HEK293 (cell line): ENCODE measurements around the gene IRF7.
"Not testable (repeated sequence)": the region's sequence is repeated elsewhere in the genome, so short reads cannot be mapped to it uniquely, and the experiment has no call there.

Source experiments
- CTCF ChIA-PET: fragments of 350-600 bp; formaldehyde crosslinking; extraction: SDS; loops from one replicate; lab custom pipeline; 2021; ENCODE audit warnings: antibody characterized with exemption; lab: Yijun Ruan, JAX
- POLR2A ChIA-PET: fragments of 300-600 bp; formaldehyde crosslinking; extraction: SDS; loops from one replicate; lab custom pipeline; 2020; ENCODE audit warnings: antibody characterized with exemption, inconsistent platforms; lab: Yijun Ruan, JAX
- H3K27ac ChIP-seq: fragments of 200-500 bp; sonication (Bioruptor generic); 2 replicates; pipeline ENCODE4 v1.5.1; 2014; ENCODE audit warnings: low read depth, low read length, control low read depth, inconsistent platforms; ENCODE audit errors: extremely low read depth
- H3K36me3 ChIP-seq, 2 experiments: fragments of 200-500 bp in 1 of 2; sonication (Bioruptor generic) in 1 of 2; 1 replicate in 1 of 2; 2 replicates in 1 of 2; pipeline ENCODE4 v1.5.1; 2014 to 2017; ENCODE audit warnings: inconsistent platforms in 2 of 2, low read length in 2 of 2; ENCODE audit not compliant: control insufficient read depth in 2 of 2, insufficient read depth in 1 of 2
- H3K4me1 ChIP-seq: fragments of 200-500 bp; sonication (Bioruptor generic); 2 replicates; pipeline ENCODE4 v1.5.1; 2014; ENCODE audit warnings: mild to moderate bottlenecking, low read length, inconsistent platforms; ENCODE audit not compliant: control insufficient read depth, insufficient read depth
- H3K4me3 ChIP-seq: 2 replicates; pipeline ENCODE4 v1.5.1; 2011; ENCODE audit warnings: low read depth, mild to moderate bottlenecking, control low read depth, low read length, moderate library complexity
- H3K9me3 ChIP-seq: fragments of 200-500 bp; sonication (Bioruptor generic); 2 replicates; pipeline ENCODE4 v1.5.1; 2014; ENCODE audit warnings: low read depth, low read length, inconsistent platforms; ENCODE audit not compliant: control insufficient read depth, insufficient read depth
- BCL11A ChIP-seq: fragments of 450-650 bp; formaldehyde crosslinking; IDR thresholded peaks from 2 replicates; pipeline ENCODE4 v1.5.1; 2016; ENCODE audit warnings: low read depth, missing biosample characterization, missing genetic modification characterization
- EGR2 ChIP-seq: fragments of 450-650 bp; formaldehyde crosslinking; IDR thresholded peaks from 2 replicates; pipeline ENCODE4 v1.5.1; 2016; ENCODE audit warnings: low read depth, missing biosample characterization, missing genetic modification characterization
- MEIS1 ChIP-seq: sonication (generic); formaldehyde crosslinking; IDR thresholded peaks from 2 replicates; pipeline ENCODE4 v1.8.1; 2022; ENCODE audit warnings: missing genetic modification reagents, mild to moderate bottlenecking, borderline replicate concordance
- PRDM10 ChIP-seq: fragments of 450-650 bp; formaldehyde crosslinking; IDR thresholded peaks from 2 replicates; pipeline ENCODE4 v1.5.1; 2016; ENCODE audit warnings: missing biosample characterization, missing genetic modification characterization
- PRDM2 ChIP-seq: fragments of 450-650 bp; formaldehyde crosslinking; IDR thresholded peaks from 2 replicates; pipeline ENCODE4 v1.5.1; 2016; ENCODE audit warnings: missing biosample characterization, missing genetic modification characterization, borderline replicate concordance
- SCRT1 ChIP-seq: fragments of 450-650 bp; formaldehyde crosslinking; IDR thresholded peaks from 2 replicates; pipeline ENCODE4 v1.5.1; 2016; ENCODE audit warnings: missing biosample characterization, missing genetic modification characterization, borderline replicate concordance
- SCRT2 ChIP-seq: fragments of 450-650 bp; formaldehyde crosslinking; IDR thresholded peaks from 2 replicates; pipeline ENCODE4 v1.5.1; 2016; ENCODE audit warnings: missing biosample characterization, missing genetic modification characterization
- TRIM28 ChIP-seq: IDR thresholded peaks from 2 replicates; pipeline ENCODE4 v1.6.1; 2011; ENCODE audit warnings: low read length, control low read depth, borderline replicate concordance
- ZFHX2 ChIP-seq: fragments of 450-650 bp; formaldehyde crosslinking; conservative IDR thresholded peaks from 2 replicates; pipeline ENCODE4 v1.5.1; 2016; ENCODE audit warnings: missing biosample characterization, missing genetic modification characterization
- ZFP37 ChIP-seq: fragments of 450-650 bp; formaldehyde crosslinking; IDR thresholded peaks from 2 replicates; pipeline ENCODE4 v1.5.1; 2016; ENCODE audit warnings: missing biosample characterization, missing genetic modification characterization
- ZIC2 ChIP-seq: fragments of 450-650 bp; formaldehyde crosslinking; IDR thresholded peaks from 2 replicates; pipeline ENCODE4 v1.5.1; 2016; ENCODE audit warnings: missing biosample characterization, missing genetic modification characterization
- ZNF114 ChIP-seq: fragments of 450-650 bp; formaldehyde crosslinking; IDR thresholded peaks from 2 replicates; pipeline ENCODE4 v1.5.0; 2017; ENCODE audit warnings: missing biosample characterization, missing genetic modification characterization
- ZNF335 ChIP-seq: fragments of 450-650 bp; formaldehyde crosslinking; conservative IDR thresholded peaks from 2 replicates; pipeline ENCODE4 v1.5.1; 2016; ENCODE audit warnings: missing biosample characterization, missing genetic modification characterization
- ZNF501 ChIP-seq: fragments of 450-650 bp; formaldehyde crosslinking; IDR thresholded peaks from 2 replicates; pipeline ENCODE4 v1.5.1; 2016; ENCODE audit warnings: missing biosample characterization, missing genetic modification characterization
- ZSCAN23 ChIP-seq: fragments of 450-650 bp; formaldehyde crosslinking; IDR thresholded peaks from 2 replicates; pipeline ENCODE4 v1.5.1; 2016; ENCODE audit warnings: missing biosample characterization, missing genetic modification characterization

IRF7 gene

GRCh38 chr11:574632-575312, 41.0 kb downstream of the IRF7 start:
- Histone ChIP-seq H3K4me3 (peak overlapping the region; percentile 56), H3K9me3 (no peaks in the 10 kb centered on the region), H3K36me3 (peaks cover 0 to 16% of the 10 kb centered on the region in 2 experiments; a peak in 1 of 3 replicates), H3K27ac (no peak overlapping the region), H3K4me1 (peaks cover 5% of the 10 kb centered on the region)
- POLR2A ChIA-PET = interaction anchor here (1.4 to 2.0 kb wide), 3 partner anchors 9 to 14 kb away, joined by 10 to 28 read pairs (median 13); no protein-coding TSS in a partner anchor
- TF ChIP-seq EGR2 (tag by site-specific recombination) (peak; percentile 61), ZNF501 (tag by site-specific recombination) (no peak), ZSCAN23 (no peak), PRDM2 (tag by site-specific recombination) (no peak), TRIM28 (no peak), ZFHX2 (tag by site-specific recombination) (peak; percentile 45; the same call in 1 of the 2 replicates), SCRT1 (tag by site-specific recombination) (0 out of 2 replicates have a peak, but pooled peaks have one; percentile 19)
- CTCF ChIA-PET = no interaction called here

- H3K4me3 ChIP-seq, POLR2A ChIA-PET, CTCF ChIA-PET, H3K9me3 ChIP-seq, H3K4me1 ChIP-seq, H3K27ac ChIP-seq, H3K36me3 ChIP-seq: not testable (repeated sequence)
- 0 out of 2 replicates have a peak, but pooled peaks have one; percentile 25 for TF ChIP-seq ZNF335 (tag by site-specific recombination)
- TF ChIP-seq ZIC2 = peak; percentile 13; the same call in 1 of the 2 replicates
- TF ChIP-seq, all 188 proteins: peak for 2; not testable (repeated sequence) for 186
Observed at GRCh38 chr11:574031-574570, 41.6 kb downstream of the IRF7 start.

GRCh38 chr11:573146-573759, 42.5 kb downstream of the IRF7 start:
- Histone ChIP-seq H3K27ac (no peak overlapping the region), H3K4me3 (no peak overlapping the region), H3K9me3 (no peaks in the 10 kb centered on the region), H3K36me3 (peaks cover 0 to 6% of the 10 kb centered on the region in 2 experiments; a peak in 1 of 3 replicates), H3K4me1 (peaks cover 4% of the 10 kb centered on the region)
- ChIA-PET CTCF (no interaction called here), POLR2A (no interaction called here)
- TF ChIP-seq BCL11A = no peak
- TF ChIP-seq ZFP37 (tag by site-specific recombination) = no peak
- no peak for TF ChIP-seq ZNF114 (tag by site-specific recombination)
- peak; percentile 29; the same call in 1 of the 2 replicates for TF ChIP-seq PRDM10 (tag by site-specific recombination)
- TF ChIP-seq MEIS1 (CRISPR knock-in tag) = no peak
- no peak for TF ChIP-seq SCRT2
